Neural cell (in vitro differentiated cells): ENCODE measurements around the gene SEL1L3.

Source experiments
- EZH2 ChIP-seq: fragments of 200-600, 300-800 bp; shearing (Covaris generic), sonication (generic); IDR thresholded peaks from 2 replicates; pipeline ENCODE4 v1.6.1; 2014; ENCODE audit warnings: antibody characterized with exemption, low read length, borderline replicate concordance, mild to moderate bottlenecking; ENCODE audit not compliant: insufficient read depth, poor library complexity, severe bottlenecking
- MXI1 ChIP-seq: fragments of 450-650 bp; conservative IDR thresholded peaks from 2 replicates; pipeline ENCODE4 v1.6.1; 2014; ENCODE audit warnings: antibody characterized with exemption, mild to moderate bottlenecking; ENCODE audit not compliant: poor library complexity, severe bottlenecking
- POLR2AphosphoS5 ChIP-seq: IDR thresholded peaks from 2 replicates; pipeline ENCODE4 v1.6.1; 2012
- TF ChIP-seq, protein P1 (sequence below): fragments of 450-650 bp; IDR thresholded peaks from 2 replicates; pipeline ENCODE4 v1.5.1; 2014; ENCODE audit warnings: antibody characterized with exemption, mild to moderate bottlenecking, moderate library complexity; ENCODE audit not compliant: poor library complexity, severe bottlenecking
- TF ChIP-seq, protein P2 (sequence below): IDR thresholded peaks from 2 replicates; pipeline ENCODE4 v1.6.1; 2012; ENCODE audit warnings: borderline replicate concordance

DNA sequence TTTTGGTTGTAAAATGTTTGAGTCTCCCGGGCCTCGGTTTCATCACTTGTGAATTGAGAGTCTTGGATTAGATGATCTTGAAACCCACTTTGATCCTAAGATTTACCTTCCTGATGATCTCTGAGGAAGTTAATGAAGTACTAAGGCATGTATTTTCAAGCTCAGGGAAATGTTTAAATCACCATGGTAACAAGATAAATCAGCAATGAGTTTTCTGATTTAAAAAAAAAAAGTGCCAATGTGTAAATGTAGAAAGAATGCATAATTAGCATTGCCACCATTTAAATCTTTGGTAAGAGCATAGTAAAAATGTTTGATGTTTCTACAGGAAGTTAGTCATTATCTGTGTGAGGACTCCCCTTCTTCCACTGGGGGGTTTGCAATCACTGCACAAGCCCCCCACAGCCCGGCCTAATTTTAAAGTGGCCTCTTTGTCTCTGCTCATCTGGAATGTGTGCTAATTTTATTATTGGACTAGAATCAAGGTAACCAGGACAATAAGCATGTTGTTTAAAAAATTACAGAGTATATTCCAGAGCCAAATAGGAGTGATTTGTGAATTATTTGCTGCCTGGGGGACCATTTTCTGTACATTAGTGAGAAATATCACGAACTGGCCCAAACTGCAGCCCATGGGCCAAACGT is 113.5 kb downstream of the SEL1L3 start:
- no peak for TF ChIP-seq POLR2AphosphoS5
- TF ChIP-seq, protein P1, sequence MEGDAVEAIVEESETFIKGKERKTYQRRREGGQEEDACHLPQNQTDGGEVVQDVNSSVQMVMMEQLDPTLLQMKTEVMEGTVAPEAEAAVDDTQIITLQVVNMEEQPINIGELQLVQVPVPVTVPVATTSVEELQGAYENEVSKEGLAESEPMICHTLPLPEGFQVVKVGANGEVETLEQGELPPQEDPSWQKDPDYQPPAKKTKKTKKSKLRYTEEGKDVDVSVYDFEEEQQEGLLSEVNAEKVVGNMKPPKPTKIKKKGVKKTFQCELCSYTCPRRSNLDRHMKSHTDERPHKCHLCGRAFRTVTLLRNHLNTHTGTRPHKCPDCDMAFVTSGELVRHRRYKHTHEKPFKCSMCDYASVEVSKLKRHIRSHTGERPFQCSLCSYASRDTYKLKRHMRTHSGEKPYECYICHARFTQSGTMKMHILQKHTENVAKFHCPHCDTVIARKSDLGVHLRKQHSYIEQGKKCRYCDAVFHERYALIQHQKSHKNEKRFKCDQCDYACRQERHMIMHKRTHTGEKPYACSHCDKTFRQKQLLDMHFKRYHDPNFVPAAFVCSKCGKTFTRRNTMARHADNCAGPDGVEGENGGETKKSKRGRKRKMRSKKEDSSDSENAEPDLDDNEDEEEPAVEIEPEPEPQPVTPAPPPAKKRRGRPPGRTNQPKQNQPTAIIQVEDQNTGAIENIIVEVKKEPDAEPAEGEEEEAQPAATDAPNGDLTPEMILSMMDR, result no peak
- no peak for TF ChIP-seq EZH2
- TF ChIP-seq, protein P2, sequence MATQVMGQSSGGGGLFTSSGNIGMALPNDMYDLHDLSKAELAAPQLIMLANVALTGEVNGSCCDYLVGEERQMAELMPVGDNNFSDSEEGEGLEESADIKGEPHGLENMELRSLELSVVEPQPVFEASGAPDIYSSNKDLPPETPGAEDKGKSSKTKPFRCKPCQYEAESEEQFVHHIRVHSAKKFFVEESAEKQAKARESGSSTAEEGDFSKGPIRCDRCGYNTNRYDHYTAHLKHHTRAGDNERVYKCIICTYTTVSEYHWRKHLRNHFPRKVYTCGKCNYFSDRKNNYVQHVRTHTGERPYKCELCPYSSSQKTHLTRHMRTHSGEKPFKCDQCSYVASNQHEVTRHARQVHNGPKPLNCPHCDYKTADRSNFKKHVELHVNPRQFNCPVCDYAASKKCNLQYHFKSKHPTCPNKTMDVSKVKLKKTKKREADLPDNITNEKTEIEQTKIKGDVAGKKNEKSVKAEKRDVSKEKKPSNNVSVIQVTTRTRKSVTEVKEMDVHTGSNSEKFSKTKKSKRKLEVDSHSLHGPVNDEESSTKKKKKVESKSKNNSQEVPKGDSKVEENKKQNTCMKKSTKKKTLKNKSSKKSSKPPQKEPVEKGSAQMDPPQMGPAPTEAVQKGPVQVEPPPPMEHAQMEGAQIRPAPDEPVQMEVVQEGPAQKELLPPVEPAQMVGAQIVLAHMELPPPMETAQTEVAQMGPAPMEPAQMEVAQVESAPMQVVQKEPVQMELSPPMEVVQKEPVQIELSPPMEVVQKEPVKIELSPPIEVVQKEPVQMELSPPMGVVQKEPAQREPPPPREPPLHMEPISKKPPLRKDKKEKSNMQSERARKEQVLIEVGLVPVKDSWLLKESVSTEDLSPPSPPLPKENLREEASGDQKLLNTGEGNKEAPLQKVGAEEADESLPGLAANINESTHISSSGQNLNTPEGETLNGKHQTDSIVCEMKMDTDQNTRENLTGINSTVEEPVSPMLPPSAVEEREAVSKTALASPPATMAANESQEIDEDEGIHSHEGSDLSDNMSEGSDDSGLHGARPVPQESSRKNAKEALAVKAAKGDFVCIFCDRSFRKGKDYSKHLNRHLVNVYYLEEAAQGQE, result no peak
- TF ChIP-seq MXI1, result no peak
